Measurements from ENCODE around the gene C14orf39.

The C14orf39 gene

GRCh38 chr14:60485598-60486251 lies at the start of gene C14orf39:
Gene C14orf39, minus strand, starts transcription at chr14:60486063. Its CDS starts 985 bp downstream, at chr14:60485078.
- Histone ChIP-seq H3K27me3 (ENCODE audit: control insufficient read depth, insufficient read depth, low read length) (peaks cover 3% of the 10 kb centered on the region; the same call in 1 of the 2 replicates), H3K36me3 (ENCODE audit: control insufficient read depth, insufficient read depth, low read length) (no peaks in the 10 kb centered on the region), H3K4me3 (ENCODE audit: low read length) (peak within 1 kb of the TSS; percentile 53), H3K9me3 (ENCODE audit: control insufficient read depth, insufficient read depth, low read length) (no peaks in the 10 kb centered on the region), H3K27ac (ENCODE audit: low read length) (no peak within 1 kb of the TSS), H3K4me1 (ENCODE audit: control insufficient read depth, insufficient read depth, low read length) (no peaks in the 10 kb centered on the region)
- no peak for DNase-seq (ENCODE audit: low read depth, low spot score)
- no CpG with 5 or more reads among the region's 57 CpGs for WGBS (ENCODE audit: insufficient coverage, insufficient read length)

- Histone ChIP-seq H3K4me1 (ENCODE audit: control insufficient read depth, insufficient read depth, low read length) (peaks cover 2% of the 10 kb centered on the region), H3K27me3 (ENCODE audit: control insufficient read depth, insufficient read depth, low read length) (no peaks in the 10 kb centered on the region), H3K4me3 (ENCODE audit: low read length) (no peak overlapping the region), H3K9me3 (ENCODE audit: control insufficient read depth, insufficient read depth, low read length) (no peaks in the 10 kb centered on the region), H3K36me3 (ENCODE audit: control insufficient read depth, insufficient read depth, low read length) (no peaks in the 10 kb centered on the region), H3K27ac (ENCODE audit: low read length) (no peak overlapping the region)
- no CpG with 5 or more reads among the region's 3 CpGs for WGBS (ENCODE audit: insufficient coverage, insufficient read length)
- DNase-seq (ENCODE audit: low read depth, low spot score), result no peak
Observed at GRCh38 chr14:60532442-60532841, 46.6 kb upstream of the C14orf39 start.

GRCh38 chr14:60515511-60516289 lies 29.8 kb upstream of the C14orf39 start:
- no CpG with 5 or more reads among the region's 66 CpGs for WGBS (ENCODE audit: insufficient coverage, insufficient read length)
- H3K27me3 ChIP-seq (ENCODE audit: control insufficient read depth, insufficient read depth, low read length), result peaks cover 35% of the 10 kb centered on the region
- peak overlapping the region; percentile 60; the same call in 1 of the 2 replicates for H3K4me3 ChIP-seq (ENCODE audit: low read length)

GRCh38 chr14:60514741-60515491 lies 29.1 kb upstream of the C14orf39 start:
- Histone ChIP-seq H3K4me3 (ENCODE audit: low read length) (peak overlapping the region; percentile 60; the same call in 1 of the 2 replicates), H3K27me3 (ENCODE audit: control insufficient read depth, insufficient read depth, low read length) (peaks cover 43% of the 10 kb centered on the region), H3K27ac (ENCODE audit: low read length) (no peak overlapping the region), H3K36me3 (ENCODE audit: control insufficient read depth, insufficient read depth, low read length) (no peaks in the 10 kb centered on the region), H3K4me1 (ENCODE audit: control insufficient read depth, insufficient read depth, low read length) (peaks cover 6% of the 10 kb centered on the region; the same call in 1 of the 2 replicates), H3K9me3 (ENCODE audit: control insufficient read depth, insufficient read depth, low read length) (no peaks in the 10 kb centered on the region)
- WGBS (ENCODE audit: insufficient coverage, insufficient read length), result no CpG with 5 or more reads among the region's 79 CpGs
- no peak for DNase-seq (ENCODE audit: low read depth, low spot score)

More at GRCh38 chr14:60515511-60516289, 29.8 kb upstream of the C14orf39 start:
- Histone ChIP-seq H3K4me1 (ENCODE audit: control insufficient read depth, insufficient read depth, low read length) (peaks cover 6% of the 10 kb centered on the region; the same call in 1 of the 2 replicates), H3K9me3 (ENCODE audit: control insufficient read depth, insufficient read depth, low read length) (no peaks in the 10 kb centered on the region), H3K36me3 (ENCODE audit: control insufficient read depth, insufficient read depth, low read length) (no peaks in the 10 kb centered on the region), H3K27ac (ENCODE audit: low read length) (no peak overlapping the region)
- DNase-seq (ENCODE audit: low read depth, low spot score), result no peak

GRCh38 chr14:60514378-60514740 lies 28.5 kb upstream of the C14orf39 start:
- Histone ChIP-seq H3K4me3 (ENCODE audit: low read length) (peak overlapping the region; percentile 60; the same call in 1 of the 2 replicates), H3K4me1 (ENCODE audit: control insufficient read depth, insufficient read depth, low read length) (peaks cover 7% of the 10 kb centered on the region; the same call in 1 of the 2 replicates), H3K9me3 (ENCODE audit: control insufficient read depth, insufficient read depth, low read length) (no peaks in the 10 kb centered on the region), H3K36me3 (ENCODE audit: control insufficient read depth, insufficient read depth, low read length) (no peaks in the 10 kb centered on the region), H3K27me3 (ENCODE audit: control insufficient read depth, insufficient read depth, low read length) (peaks cover 48% of the 10 kb centered on the region), H3K27ac (ENCODE audit: low read length) (no peak overlapping the region)
- no CpG with 5 or more reads among the region's 10 CpGs for WGBS (ENCODE audit: insufficient coverage, insufficient read length)
- no peak for DNase-seq (ENCODE audit: low read depth, low spot score)

- Histone ChIP-seq H3K9me3 (ENCODE audit: control insufficient read depth, insufficient read depth, low read length) (no peaks in the 10 kb centered on the region), H3K4me3 (ENCODE audit: low read length) (no peak overlapping the region), H3K27ac (ENCODE audit: low read length) (no peak overlapping the region), H3K36me3 (ENCODE audit: control insufficient read depth, insufficient read depth, low read length) (no peaks in the 10 kb centered on the region), H3K27me3 (ENCODE audit: control insufficient read depth, insufficient read depth, low read length) (peaks cover 58% of the 10 kb centered on the region), H3K4me1 (ENCODE audit: control insufficient read depth, insufficient read depth, low read length) (peaks cover 8% of the 10 kb centered on the region; the same call in 1 of the 2 replicates)
- no peak for DNase-seq (ENCODE audit: low read depth, low spot score)
- WGBS (ENCODE audit: insufficient coverage, insufficient read length), result no CpG with 5 or more reads among the region's 7 CpGs
Observed at GRCh38 chr14:60512973-60513571, 27.2 kb upstream of the C14orf39 start.

- Histone ChIP-seq H3K27me3 (ENCODE audit: control insufficient read depth, insufficient read depth, low read length) (peaks cover 66% of the 10 kb centered on the region), H3K27ac (ENCODE audit: low read length) (no peak overlapping the region), H3K4me1 (ENCODE audit: control insufficient read depth, insufficient read depth, low read length) (peaks cover 8% of the 10 kb centered on the region; the same call in 1 of the 2 replicates), H3K9me3 (ENCODE audit: control insufficient read depth, insufficient read depth, low read length) (no peaks in the 10 kb centered on the region), H3K4me3 (ENCODE audit: low read length) (no peak overlapping the region), H3K36me3 (ENCODE audit: control insufficient read depth, insufficient read depth, low read length) (no peaks in the 10 kb centered on the region)
- WGBS (ENCODE audit: insufficient coverage, insufficient read length), result no CpG with 5 or more reads among the region's 2 CpGs
- no peak for DNase-seq (ENCODE audit: low read depth, low spot score)
Observed at GRCh38 chr14:60512126-60512525, 26.3 kb upstream of the C14orf39 start.

GRCh38 chr14:60510951-60511599 lies 25.2 kb upstream of the C14orf39 start:
- DNase-seq (ENCODE audit: low read depth, low spot score), result no peak
- no peak overlapping the region for H3K27ac ChIP-seq (ENCODE audit: low read length)

GRCh38 chr14:60510254-60510950 lies 24.5 kb upstream of the C14orf39 start:
- H3K4me3 ChIP-seq (ENCODE audit: low read length), result no peak overlapping the region
- no CpG with 5 or more reads among the region's 35 CpGs for WGBS (ENCODE audit: insufficient coverage, insufficient read length)
- no peaks in the 10 kb centered on the region for H3K9me3 ChIP-seq (ENCODE audit: control insufficient read depth, insufficient read depth, low read length)
- no peak for DNase-seq (ENCODE audit: low read depth, low spot score)
- no peaks in the 10 kb centered on the region for H3K36me3 ChIP-seq (ENCODE audit: control insufficient read depth, insufficient read depth, low read length)
- no peak overlapping the region for H3K27ac ChIP-seq (ENCODE audit: low read length)
- peaks cover 7% of the 10 kb centered on the region; the same call in 1 of the 2 replicates for H3K4me1 ChIP-seq (ENCODE audit: control insufficient read depth, insufficient read depth, low read length)
- H3K27me3 ChIP-seq (ENCODE audit: control insufficient read depth, insufficient read depth, low read length), result peaks cover 74% of the 10 kb centered on the region

More at GRCh38 chr14:60510951-60511599, 25.2 kb upstream of the C14orf39 start:
- peaks cover 7% of the 10 kb centered on the region; the same call in 1 of the 2 replicates for H3K4me1 ChIP-seq (ENCODE audit: control insufficient read depth, insufficient read depth, low read length)
- H3K4me3 ChIP-seq (ENCODE audit: low read length), result peak overlapping the region; percentile 15; the same call in 1 of the 2 replicates
- H3K27me3 ChIP-seq (ENCODE audit: control insufficient read depth, insufficient read depth, low read length), result peaks cover 68% of the 10 kb centered on the region
- H3K36me3 ChIP-seq (ENCODE audit: control insufficient read depth, insufficient read depth, low read length), result no peaks in the 10 kb centered on the region
- no peaks in the 10 kb centered on the region for H3K9me3 ChIP-seq (ENCODE audit: control insufficient read depth, insufficient read depth, low read length)
- WGBS (ENCODE audit: insufficient coverage, insufficient read length), result no CpG with 5 or more reads among the region's 49 CpGs
